Measurements from ENCODE around the gene CCDC121.

CCDC121 gene, protein sequence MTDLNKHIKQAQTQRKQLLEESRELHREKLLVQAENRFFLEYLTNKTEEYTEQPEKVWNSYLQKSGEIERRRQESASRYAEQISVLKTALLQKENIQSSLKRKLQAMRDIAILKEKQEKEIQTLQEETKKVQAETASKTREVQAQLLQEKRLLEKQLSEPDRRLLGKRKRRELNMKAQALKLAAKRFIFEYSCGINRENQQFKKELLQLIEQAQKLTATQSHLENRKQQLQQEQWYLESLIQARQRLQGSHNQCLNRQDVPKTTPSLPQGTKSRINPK

DNA sequence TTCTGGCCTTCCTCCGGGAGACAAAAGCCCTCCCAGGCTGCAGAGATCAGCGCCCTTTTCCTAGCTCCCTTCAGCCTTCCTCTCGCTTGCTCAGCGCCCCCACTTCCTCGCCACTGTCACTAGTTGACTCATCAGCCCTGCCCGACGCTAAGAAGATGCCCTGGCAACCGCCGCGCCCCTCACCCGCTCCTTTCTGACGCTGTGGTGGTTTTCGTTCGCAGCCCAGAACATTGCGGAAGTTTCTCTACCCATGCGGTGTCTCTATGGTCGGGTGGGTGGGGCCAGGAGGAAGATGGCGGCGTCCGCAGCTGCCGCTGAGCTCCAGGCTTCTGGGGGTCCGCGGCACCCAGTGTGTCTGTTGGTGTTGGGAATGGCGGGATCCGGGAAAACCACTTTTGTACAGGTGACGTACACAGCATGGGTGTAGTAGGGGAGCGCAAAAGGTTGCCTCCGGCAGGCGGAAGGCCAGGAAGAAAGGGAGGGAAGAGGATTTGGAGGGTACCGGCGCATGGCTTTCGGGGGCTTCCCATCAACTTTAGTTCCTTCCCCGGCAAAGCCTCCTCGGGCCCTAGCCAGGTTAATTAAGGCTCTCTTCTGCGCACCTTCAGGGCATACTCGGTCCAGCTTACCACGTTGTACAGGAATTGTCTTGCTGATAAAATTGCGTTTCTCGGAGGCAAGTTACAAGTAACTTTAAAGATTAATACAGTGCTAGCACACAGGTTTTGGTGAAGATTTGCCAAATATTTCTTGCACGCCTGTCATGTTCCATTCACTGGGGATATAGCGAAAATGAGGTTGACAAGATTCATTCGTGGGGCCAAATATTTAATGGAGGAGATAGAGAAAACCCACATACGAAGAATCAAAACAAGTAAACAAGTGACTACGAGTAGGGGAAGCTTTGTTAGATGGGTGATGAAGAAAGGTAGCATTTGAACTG is at the start of gene CCDC121, which contains the start of gene GPN1:
Gene CCDC121, minus strand, starts transcription at position 246 of the 943 bp plus-strand sequence. CDS start 1,213 bp downstream, outside the sequence.
Gene GPN1, plus strand, starts transcription at position 284 of the 943 bp plus-strand sequence. Its CDS starts 9 bp downstream, at position 293.
- peak; percentile 56 for DNase-seq (ENCODE audit: insufficient read length, low spot score)
- no peak for TF ChIP-seq CTCF (IDR thresholded peaks at IDR 0.05; ENCODE audit: insufficient read depth, missing control alignments)
- no peak for FAIRE-seq

DNA sequence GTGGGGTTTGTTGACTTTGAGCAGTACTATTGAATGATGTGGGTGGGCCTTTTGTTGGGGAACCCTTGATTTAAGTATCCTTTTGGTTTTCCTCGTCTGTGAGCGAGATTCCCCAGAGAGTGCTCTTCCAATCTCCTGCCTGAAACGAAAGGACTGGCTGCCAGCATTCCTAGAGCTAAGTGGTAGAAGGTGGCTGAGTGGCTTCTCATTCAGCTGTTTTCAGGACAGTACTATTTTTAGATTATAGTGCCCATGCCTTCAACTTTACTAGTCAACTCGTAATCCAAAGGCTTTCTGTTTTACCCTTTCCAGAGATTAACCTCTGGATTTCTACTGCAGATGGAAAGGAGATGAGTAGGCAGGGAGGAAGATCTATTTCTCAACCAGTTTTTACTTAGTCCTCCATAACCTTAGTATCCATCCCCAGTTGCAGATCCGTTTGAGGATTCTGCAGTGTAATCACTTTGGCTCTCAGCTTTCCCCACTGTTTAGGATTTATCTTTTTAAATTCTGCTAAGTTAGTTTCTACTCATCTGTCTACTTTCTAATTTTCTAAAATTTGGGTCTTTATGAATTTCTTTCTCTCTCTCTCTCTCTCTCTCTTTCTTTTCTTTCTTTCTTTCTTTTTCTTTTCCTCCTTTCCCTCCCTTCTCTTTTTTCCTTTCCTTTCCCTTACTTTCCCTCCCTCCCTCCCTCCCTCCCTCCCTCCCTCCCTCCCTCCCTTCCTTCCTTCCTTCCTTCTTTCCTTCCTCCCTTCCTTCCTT is 44.1 kb upstream of the CCDC121 start:
- no peak for TF ChIP-seq CTCF (IDR thresholded peaks at IDR 0.05; ENCODE audit: insufficient read depth, missing control alignments)
- DNase-seq (ENCODE audit: insufficient read length, low spot score) (no peak), FAIRE-seq (no peak)

- TF ChIP-seq CTCF (IDR thresholded peaks at IDR 0.05; ENCODE audit: insufficient read depth, missing control alignments) = no peak
- FAIRE-seq (no peak), DNase-seq (ENCODE audit: insufficient read length, low spot score) (no peak)
Measured at GRCh38 chr2:27671235-27671634, 42.4 kb upstream of the CCDC121 start.

DNA sequence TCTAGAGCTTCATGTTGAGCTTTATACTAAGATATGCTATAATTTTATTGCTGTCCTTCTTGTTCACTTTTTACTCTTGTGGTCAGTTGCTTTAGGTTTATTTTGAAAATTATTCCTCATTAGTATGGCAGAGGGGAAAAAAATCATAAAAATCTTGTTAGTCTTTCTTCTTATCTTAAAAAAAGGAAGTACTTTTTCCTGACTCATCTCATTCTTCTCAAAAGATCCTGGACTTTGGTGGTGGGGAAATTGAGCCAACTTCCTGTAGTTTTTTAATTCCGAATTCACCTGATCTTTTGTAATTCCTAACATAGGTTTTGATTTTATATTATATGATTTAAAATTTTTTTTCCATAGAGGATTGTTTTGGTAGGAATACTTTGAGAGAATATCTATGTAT is 38.6 kb upstream of the CCDC121 start:
- FAIRE-seq = no peak
- no peak for TF ChIP-seq CTCF (IDR thresholded peaks at IDR 0.05; ENCODE audit: insufficient read depth, missing control alignments)
- DNase-seq (ENCODE audit: insufficient read length, low spot score) = no peak

DNA sequence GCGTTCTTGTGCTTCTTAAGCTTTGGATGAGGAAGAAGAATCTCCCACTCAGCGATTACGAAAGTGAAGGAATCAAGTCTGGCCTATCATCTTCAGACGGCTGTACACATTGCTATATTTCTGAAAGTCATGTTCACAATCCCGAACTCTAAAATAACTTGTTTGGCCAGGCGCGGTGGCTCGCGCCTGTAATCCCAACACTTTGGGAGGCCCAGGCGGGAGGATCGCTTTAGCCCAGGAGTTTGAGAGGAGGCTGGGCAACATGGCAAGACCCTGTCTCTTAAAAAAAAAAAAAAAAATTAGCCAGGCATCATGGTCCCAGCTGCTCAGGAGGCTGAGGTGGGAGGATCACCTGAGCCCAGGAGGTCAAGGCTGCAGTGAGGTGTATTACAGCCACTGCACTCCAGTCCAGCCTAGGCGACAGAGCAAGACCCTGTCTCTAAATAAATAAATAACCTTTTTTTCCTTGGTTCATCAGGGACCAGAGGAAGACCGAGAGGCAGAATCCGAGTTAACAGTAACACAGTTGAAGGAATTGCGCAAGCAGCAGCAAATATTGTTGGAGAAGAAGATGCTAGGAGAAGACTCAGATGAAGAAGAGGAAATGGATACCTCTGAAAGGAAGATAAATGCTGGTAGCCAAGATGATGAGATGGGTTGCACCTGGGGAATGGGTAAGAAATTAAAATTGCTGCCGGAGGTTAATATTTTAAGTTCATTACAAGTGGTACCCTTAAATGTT is 36.0 kb upstream of the CCDC121 start:
- DNase-seq (ENCODE audit: insufficient read length, low spot score) (no peak), FAIRE-seq (no peak)
- TF ChIP-seq CTCF (IDR thresholded peaks at IDR 0.05; ENCODE audit: insufficient read depth, missing control alignments) = no peak

DNA sequence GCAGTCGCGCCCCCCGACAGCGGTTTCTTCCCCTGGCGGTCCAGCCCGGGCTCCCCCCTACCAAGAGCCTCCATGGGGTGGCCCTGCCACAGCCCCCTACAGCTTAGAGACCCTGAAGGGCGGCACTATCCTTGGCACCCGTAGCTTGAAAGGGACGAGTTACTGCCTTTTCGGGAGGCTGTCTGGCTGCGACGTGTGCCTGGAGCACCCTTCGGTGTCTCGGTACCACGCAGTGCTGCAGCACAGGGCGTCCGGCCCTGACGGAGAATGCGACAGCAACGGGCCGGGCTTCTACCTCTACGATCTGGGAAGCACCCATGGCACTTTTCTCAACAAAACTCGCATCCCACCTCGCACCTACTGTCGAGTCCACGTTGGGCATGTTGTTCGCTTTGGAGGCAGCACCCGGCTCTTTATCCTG is 35.4 kb upstream of the CCDC121 start:
- DNase-seq (ENCODE audit: insufficient read length, low spot score) (no peak), FAIRE-seq (no peak)
- TF ChIP-seq CTCF (IDR thresholded peaks at IDR 0.05; ENCODE audit: insufficient read depth, missing control alignments) = no peak
